H9 (cell line): ENCODE data around the gene SYNGR2. TPM values are rescaled to one million over a fixed set of nuclear protein-coding genes. Genes with fewer than 3 reads are reported as not detected.

ENCODE experiments used
- DNase-seq: peaks from one replicate; pipeline ENCODE4 v3.0.0-alpha.2; 2017
- H2AFZ ChIP-seq: one replicate; pipeline ENCODE4 v1.6.1; 2013; ENCODE audit warnings: mild to moderate bottlenecking, low read length, control low read depth, moderate library complexity
- H2AK5ac ChIP-seq: 2 replicates; pipeline ENCODE4 v1.6.1; 2013; ENCODE audit warnings: low read length, control low read depth, mixed read lengths; ENCODE audit not compliant: insufficient read length
- H2BK120ac ChIP-seq: one replicate; pipeline ENCODE4 v1.6.1; 2013; ENCODE audit warnings: low read depth, mild to moderate bottlenecking, low read length, control low read depth, inconsistent platforms; ENCODE audit not compliant: poor library complexity, severe bottlenecking
- H2BK12ac ChIP-seq: 2 replicates; pipeline ENCODE4 v1.6.1; 2013; ENCODE audit warnings: low read length, control low read depth, mixed read lengths, low read depth; ENCODE audit not compliant: insufficient read length
- H2BK15ac ChIP-seq: 2 replicates; pipeline ENCODE4 v1.6.1; 2013; ENCODE audit warnings: low read depth, low read length, control low read depth
- H2BK20ac ChIP-seq: one replicate; pipeline ENCODE4 v1.6.1; 2013; ENCODE audit warnings: low read depth, mild to moderate bottlenecking, low read length, control low read depth, inconsistent platforms; ENCODE audit not compliant: poor library complexity, severe bottlenecking
- H2BK5ac ChIP-seq: 2 replicates; pipeline ENCODE4 v1.6.1; 2013; ENCODE audit warnings: low read length, control low read depth, mixed read lengths; ENCODE audit not compliant: insufficient read length
- H3K14ac ChIP-seq: 2 replicates; pipeline ENCODE4 v1.6.1; 2013; ENCODE audit warnings: low read length, control low read depth; ENCODE audit not compliant: insufficient read depth
- H3K18ac ChIP-seq: 2 replicates; pipeline ENCODE4 v1.6.1; 2013; ENCODE audit warnings: low read depth, mild to moderate bottlenecking, mixed read lengths, low read length, control low read depth; ENCODE audit not compliant: insufficient read length
- H3K23ac ChIP-seq: 2 replicates; pipeline ENCODE4 v1.6.1; 2013; ENCODE audit warnings: low read length, control low read depth, mixed read lengths, low read depth; ENCODE audit not compliant: insufficient read length
- H3K23me2 ChIP-seq: 2 replicates; pipeline ENCODE4 v1.6.1; 2013; ENCODE audit warnings: low read depth, mild to moderate bottlenecking, mixed read lengths, low read length, control low read depth; ENCODE audit not compliant: insufficient read length, poor library complexity, severe bottlenecking
- H3K27ac ChIP-seq: 2 replicates; pipeline ENCODE4 v1.5.1; 2013; ENCODE audit warnings: low read length, control low read depth, mixed read lengths, low read depth; ENCODE audit not compliant: insufficient read length
- H3K27me3 ChIP-seq: 2 replicates; pipeline ENCODE4 v1.6.1; 2013; ENCODE audit warnings: low read length, control low read depth, inconsistent platforms; ENCODE audit not compliant: insufficient read depth
- H3K4ac ChIP-seq: 2 replicates; pipeline ENCODE4 v1.6.1; 2013; ENCODE audit warnings: low read depth, mild to moderate bottlenecking, control low read depth, inconsistent platforms, low read length, moderate library complexity
- H3K4me1 ChIP-seq: 2 replicates; pipeline ENCODE4 v1.6.1; 2013; ENCODE audit warnings: low read length, control low read depth, inconsistent platforms; ENCODE audit not compliant: insufficient read depth
- H3K4me2 ChIP-seq: 2 replicates; pipeline ENCODE4 v1.6.1; 2013; ENCODE audit warnings: low read length, control low read depth, mixed read lengths; ENCODE audit not compliant: insufficient read length, insufficient read depth
- H3K56ac ChIP-seq: 2 replicates; pipeline ENCODE4 v1.6.1; 2013; ENCODE audit warnings: low read depth, mild to moderate bottlenecking, mixed read lengths, low read length, control low read depth; ENCODE audit not compliant: insufficient read length
- H3K79me1 ChIP-seq: 2 replicates; pipeline ENCODE4 v1.6.1; 2013; ENCODE audit warnings: low read depth, mild to moderate bottlenecking, moderate library complexity, low read length, control low read depth, inconsistent platforms; ENCODE audit not compliant: insufficient read depth, poor library complexity, severe bottlenecking
- H3K79me2 ChIP-seq: 2 replicates; pipeline ENCODE4 v1.6.1; 2013; ENCODE audit warnings: low read length, control low read depth, inconsistent platforms; ENCODE audit not compliant: insufficient read depth
- H3K9ac ChIP-seq: 2 replicates; pipeline ENCODE4 v1.6.1; 2013; ENCODE audit warnings: low read length, control low read depth, mixed read lengths; ENCODE audit not compliant: insufficient read length; ENCODE audit errors: extremely low read depth
- H3K9me3 ChIP-seq: one replicate; pipeline ENCODE4 v1.6.1; 2013; ENCODE audit warnings: low read depth, low read length, inconsistent platforms; ENCODE audit not compliant: control insufficient read depth
- H3T11ph ChIP-seq: one replicate; pipeline ENCODE4 v1.6.1; 2013; ENCODE audit warnings: mild to moderate bottlenecking, low read length, control low read depth, inconsistent platforms
- H4K20me1 ChIP-seq: one replicate; pipeline ENCODE4 v1.6.1; 2013; ENCODE audit not compliant: control insufficient read depth, insufficient read length, insufficient read depth
- H4K5ac ChIP-seq: 2 replicates; pipeline ENCODE4 v1.6.1; 2013; ENCODE audit warnings: low read depth, mild to moderate bottlenecking, mixed read lengths, low read length, control low read depth; ENCODE audit not compliant: insufficient read length
- H4K8ac ChIP-seq: replicated peaks from 2 replicates; pipeline ENCODE4 v1.6.1; 2013; ENCODE audit warnings: low read length, control low read depth, mixed read lengths, low read depth; ENCODE audit not compliant: insufficient read length
- H4K91ac ChIP-seq: 2 replicates; pipeline ENCODE4 v1.6.1; 2013; ENCODE audit warnings: low read depth, mild to moderate bottlenecking, moderate library complexity, mixed read lengths, low read length, control low read depth; ENCODE audit not compliant: insufficient read length
- H3K27ac Mint-ChIP-seq, 3 experiments: 2 replicates in 2 of 3; 3 replicates in 1 of 3; pipeline ENCODE4 v1.8.0; 2020 to 2021; ENCODE audit warnings: mixed read lengths in 3 of 3, mild to moderate bottlenecking in 1 of 3, moderate library complexity in 1 of 3
- H3K27me3 Mint-ChIP-seq: 2 replicates; pipeline ENCODE4 v1.8.0; 2021; ENCODE audit warnings: low read depth, mild to moderate bottlenecking, moderate library complexity, mixed read lengths
- H3K36me3 Mint-ChIP-seq, 3 experiments: 2 replicates in 2 of 3; 3 replicates in 1 of 3; pipeline ENCODE4 v1.8.0; 2020 to 2021; ENCODE audit warnings: low read depth in 3 of 3, mixed read lengths in 3 of 3; ENCODE audit not compliant: insufficient read depth in 1 of 3
- H3K4me1 Mint-ChIP-seq, 2 experiments: 2 replicates each; pipeline ENCODE4 v1.8.0; 2020; ENCODE audit warnings: mixed read lengths in 2 of 2
- H3K4me3 Mint-ChIP-seq, 2 experiments: 2 replicates in 1 of 2; 3 replicates in 1 of 2; pipeline ENCODE4 v1.8.0; 2020 to 2021; ENCODE audit warnings: mild to moderate bottlenecking in 2 of 2, mixed read lengths in 2 of 2, moderate library complexity in 1 of 2
- H3K9me3 Mint-ChIP-seq, 2 experiments: 2 replicates in 1 of 2; 3 replicates in 1 of 2; pipeline ENCODE4 v1.8.0; 2020; ENCODE audit warnings: mild to moderate bottlenecking in 2 of 2, mixed read lengths in 2 of 2, moderate library complexity in 1 of 2
- CTCF ChIP-seq: fragments of 200-600 bp; sonication (generic); conservative IDR thresholded peaks from 3 replicates; pipeline ENCODE4 v1.8.0; 2021; ENCODE audit warnings: antibody characterized with exemption, mild to moderate bottlenecking
- WGBS: extraction: QIAGEN DNeasy Blood & Tissue Kit; methylation state at CpG from one replicate; pipeline ENCODE4 v1.1.7; 2013; ENCODE audit warnings: missing lambda C conversion rate, low lambda C conversion rate, mixed read lengths; ENCODE audit not compliant: insufficient read length; ENCODE audit errors: extremely low coverage; 5-methylcytosine and 5-hydroxymethylcytosine counted together
- total RNA-seq: library from RNA; stranded (reverse); gene quantifications from 2 replicates; pipeline ENCODE4 v1.2.1, GENCODE V29; 2021

SYNGR2 gene
- total RNA-seq, 1 experiment from 2014 or later = 41.0 TPM

- H2BK5ac ChIP-seq = no peak overlapping the region
- no peak overlapping the region for H2BK20ac ChIP-seq
- H4K91ac ChIP-seq = no peak overlapping the region
- H3K23me2 ChIP-seq = peaks cover 19% of the 10 kb centered on the region
- peak overlapping the region in 1 of 3 experiments; percentile 82; a peak in 2 of 7 replicates for H3K27ac Mint-ChIP-seq
- H3K27ac ChIP-seq = no peak overlapping the region
- no peak overlapping the region for H2AFZ ChIP-seq
- no peak overlapping the region for H3K56ac ChIP-seq
- no peak overlapping the region for H2BK12ac ChIP-seq
- no peaks in the 10 kb centered on the region; the same call in 1 of the 2 replicates for H3K79me2 ChIP-seq
- no peak overlapping the region for H2BK15ac ChIP-seq
- peaks cover 4% of the 10 kb centered on the region for H3K27me3 Mint-ChIP-seq
- H3K4me1 ChIP-seq = peaks cover 10% of the 10 kb centered on the region; the same call in 1 of the 2 replicates
- peaks cover 7 to 17% (median 15%) of the 10 kb centered on the region in 3 experiments for H3K36me3 Mint-ChIP-seq
- H3K4me3 Mint-ChIP-seq = peak overlapping the region; percentile 81 to 85
- peaks cover 24% of the 10 kb centered on the region in 2 experiments for H3K4me1 Mint-ChIP-seq
- no peak overlapping the region for H3K9ac ChIP-seq
- TF ChIP-seq CTCF = no peak
- no peak overlapping the region for H3K23ac ChIP-seq
- H3K9me3 Mint-ChIP-seq = no peaks in the 10 kb centered on the region; a peak in 2 of 5 replicates
- H4K20me1 ChIP-seq = no peaks in the 10 kb centered on the region
- H3K9me3 ChIP-seq = no peaks in the 10 kb centered on the region
- DNase-seq = peak; percentile 70
- no peaks in the 10 kb centered on the region for H3K79me1 ChIP-seq
- WGBS = no CpG with 5 or more reads among the region's 25 CpGs
- H4K8ac ChIP-seq = no peak overlapping the region
- no peaks in the 10 kb centered on the region; the same call in 1 of the 2 replicates for H3K27me3 ChIP-seq
- H3K18ac ChIP-seq = peak overlapping the region; percentile 32
- no peak overlapping the region for H2BK120ac ChIP-seq
- H2AK5ac ChIP-seq = no peak overlapping the region
- H4K5ac ChIP-seq = no peak overlapping the region
- no peak overlapping the region; the same call in 1 of the 2 replicates for H3K14ac ChIP-seq
- no peak overlapping the region for H3K4ac ChIP-seq
- no peak overlapping the region for H3T11ph ChIP-seq
- H3K4me2 ChIP-seq = peak overlapping the region; percentile 64
These were observed 41.0 kb upstream of the SYNGR2 start for GRCh38 chr17:78127239-78127887.
